Hypothalamus (tissue), 51 donors: Measurements from ENCODE around the gene HOXA3.

Experiments
- DNase-seq, 51 donors: peaks; one replicate each; lab custom pipeline; 2025; lab: John Stamatoyannopoulos, UW

Gene HOXA3

GRCh38 chr7:27151931-27152815, at the start of gene HOXA3:
Gene HOXA3 (minus strand): TSS chr7:27152583. CDS start chr7:27110640, 41,943 bp downstream.
- DNase-seq: no peak

- no peak for DNase-seq
Measured at GRCh38 chr7:27201580-27202017, 49.2 kb upstream of the HOXA3 start.

- DNase-seq: no peak
Measured at GRCh38 chr7:27200761-27201579, 48.6 kb upstream of the HOXA3 start.

- no peak for DNase-seq
Measured at GRCh38 chr7:27199849-27200760, 47.7 kb upstream of the HOXA3 start, which contains the start of gene HOXA13. Gene HOXA13 (minus strand): TSS chr7:27200091. CDS start chr7:27200077, 14 bp downstream.

- no peak for DNase-seq
Measured at GRCh38 chr7:27198871-27199801, 46.8 kb upstream of the HOXA3 start.

- DNase-seq: no peak
Measured at GRCh38 chr7:27198138-27198841, 45.9 kb upstream of the HOXA3 start.

- no peak for DNase-seq
Measured at GRCh38 chr7:27197137-27198042, 45.0 kb upstream of the HOXA3 start.

- peak in 44 of 51 donors; percentile 1 to 88 (median 44) for DNase-seq
Measured at GRCh38 chr7:27196287-27196767, 43.9 kb upstream of the HOXA3 start.

GRCh38 chr7:27194686-27195379, 42.5 kb upstream of the HOXA3 start:
- no peak for DNase-seq

GRCh38 chr7:27194002-27194352, 41.6 kb upstream of the HOXA3 start:
- no peak for DNase-seq

- DNase-seq: no peak
Measured at GRCh38 chr7:27193335-27194001, 41.1 kb upstream of the HOXA3 start.

GRCh38 chr7:27192546-27193334, 40.4 kb upstream of the HOXA3 start:
- DNase-seq: no peak

- DNase-seq: no peak
Measured at GRCh38 chr7:27191833-27192545, 39.6 kb upstream of the HOXA3 start.

- DNase-seq: no peak
Measured at GRCh38 chr7:27191161-27191731, 38.9 kb upstream of the HOXA3 start.
